Stimulated activated CD4-positive, alpha-beta T cell treated with anti-CD3 and anti-CD28 coated beads, Interleukin-2, amount 100 ng/mL, for 4 hours (primary cell): ENCODE data around the gene BCL10.
A peak's percentile ranks its signal among the peaks of the same experiment; 100 is the strongest.

Source experiments
- DNase-seq: peaks from one replicate; pipeline ENCODE4 v3.0.0-alpha.2; 2020; ENCODE audit warnings: low read depth

Gene BCL10

GRCh38 chr1:85276215-85276977 lies at the start of gene BCL10:
BCL10 (minus strand) TSS chr1:85276632; CDS start chr1:85276352, 280 bp downstream.
- DNase-seq = peak; percentile 96

GRCh38 chr1:85325920-85326319 lies 49.5 kb upstream of the BCL10 start:
- DNase-seq = no peak

- DNase-seq = no peak
Measured at GRCh38 chr1:85323770-85324169, 47.3 kb upstream of the BCL10 start.

- no peak for DNase-seq
Measured at GRCh38 chr1:85322655-85323054, 46.2 kb upstream of the BCL10 start.

GRCh38 chr1:85321237-85321964 lies 45.0 kb upstream of the BCL10 start:
- DNase-seq = no peak

GRCh38 chr1:85320371-85321131 lies 44.1 kb upstream of the BCL10 start:
- DNase-seq = no peak

- no peak for DNase-seq
Measured at GRCh38 chr1:85319931-85320330, 43.5 kb upstream of the BCL10 start.

GRCh38 chr1:85319491-85319890 lies 43.1 kb upstream of the BCL10 start:
- no peak for DNase-seq

- DNase-seq = no peak
Measured at GRCh38 chr1:85318217-85318616, 41.8 kb upstream of the BCL10 start.

GRCh38 chr1:85317560-85317959 lies 41.1 kb upstream of the BCL10 start:
- no peak for DNase-seq

GRCh38 chr1:85316321-85316720 lies 39.9 kb upstream of the BCL10 start:
- DNase-seq = no peak

GRCh38 chr1:85315789-85316188 lies 39.4 kb upstream of the BCL10 start:
- DNase-seq = no peak

- DNase-seq = no peak
Measured at GRCh38 chr1:85314726-85315125, 38.3 kb upstream of the BCL10 start.

- DNase-seq = no peak
Measured at GRCh38 chr1:85313888-85314696, 37.7 kb upstream of the BCL10 start.

GRCh38 chr1:85311818-85312217 lies 35.4 kb upstream of the BCL10 start:
- no peak for DNase-seq

GRCh38 chr1:85308833-85309350 lies 32.5 kb upstream of the BCL10 start:
- no peak for DNase-seq

GRCh38 chr1:85307987-85308832 lies 31.8 kb upstream of the BCL10 start:
- peak; percentile 41 for DNase-seq

- DNase-seq = no peak
Measured at GRCh38 chr1:85306236-85306635, 29.8 kb upstream of the BCL10 start.

GRCh38 chr1:85303440-85304162 lies 27.2 kb upstream of the BCL10 start:
- no peak for DNase-seq

GRCh38 chr1:85300140-85300539 lies 23.7 kb upstream of the BCL10 start:
- no peak for DNase-seq
